Mesenchymal stem cell (in vitro differentiated cells and primary cell): ENCODE data around the gene SKI.

ENCODE experiments used
- DNase-seq: peaks from one replicate; pipeline ENCODE4 v3.0.0-alpha.2; 2013
- H2AFZ ChIP-seq: one replicate; pipeline ENCODE4 v1.6.1; 2013; ENCODE audit warnings: low read depth, mild to moderate bottlenecking, control low read depth, inconsistent platforms, low read length, moderate library complexity
- H2AK5ac ChIP-seq: 2 replicates; pipeline ENCODE4 v1.6.1; 2013; ENCODE audit warnings: low read length, moderate library complexity, mild to moderate bottlenecking, inconsistent platforms; ENCODE audit not compliant: severe bottlenecking
- H2BK120ac ChIP-seq: one replicate; pipeline ENCODE4 v1.6.1; 2013; ENCODE audit warnings: low read depth, mild to moderate bottlenecking, inconsistent platforms, low read length, moderate library complexity
- H2BK12ac ChIP-seq, 2 experiments: one replicate each; pipeline ENCODE4 v1.6.1; 2013; ENCODE audit warnings: inconsistent platforms in 2 of 2, low read length in 2 of 2, mild to moderate bottlenecking in 2 of 2, moderate library complexity in 2 of 2, control low read depth in 1 of 2
- H2BK15ac ChIP-seq: one replicate; pipeline ENCODE4 v1.6.1; 2013; ENCODE audit warnings: mild to moderate bottlenecking, low read depth, inconsistent platforms; ENCODE audit not compliant: poor library complexity, severe bottlenecking
- H2BK5ac ChIP-seq: 2 replicates; pipeline ENCODE4 v1.6.1; 2013; ENCODE audit warnings: low read depth, mild to moderate bottlenecking, low read length, control low read depth, inconsistent platforms; ENCODE audit not compliant: poor library complexity, severe bottlenecking
- H3K14ac ChIP-seq, 2 experiments: one replicate each; pipeline ENCODE4 v1.6.1; 2013; ENCODE audit warnings: inconsistent platforms in 2 of 2, low read length in 2 of 2, control low read depth in 1 of 2, mild to moderate bottlenecking in 1 of 2, moderate library complexity in 1 of 2
- H3K18ac ChIP-seq, 2 experiments: one replicate each; pipeline ENCODE4 v1.6.1; 2013; ENCODE audit warnings: inconsistent platforms in 2 of 2, low read length in 2 of 2, control low read depth in 1 of 2, low read depth in 1 of 2, mild to moderate bottlenecking in 1 of 2
- H3K23ac ChIP-seq, 2 experiments: one replicate each; pipeline ENCODE4 v1.6.1; 2013; ENCODE audit warnings: inconsistent platforms in 2 of 2, low read length in 2 of 2, mild to moderate bottlenecking in 2 of 2, moderate library complexity in 2 of 2, control low read depth in 1 of 2
- H3K27ac ChIP-seq: 2 replicates; pipeline ENCODE4 v1.5.1; 2013; ENCODE audit warnings: mild to moderate bottlenecking, moderate library complexity, low read length, control low read depth, inconsistent platforms; ENCODE audit not compliant: poor library complexity, severe bottlenecking
- H3K27me3 ChIP-seq, 2 experiments: 2 replicates each; pipeline versions ENCODE4 v1.6.1 to v1.7.0; 2013; ENCODE audit warnings: low read length in 2 of 2, mild to moderate bottlenecking in 2 of 2, moderate library complexity in 2 of 2, control low read depth in 1 of 2, inconsistent platforms in 1 of 2; ENCODE audit not compliant: control insufficient read depth in 1 of 2, insufficient read depth in 1 of 2
- H3K36me3 ChIP-seq, 2 experiments: 2 replicates each; pipeline versions ENCODE4 v1.6.1 to v1.7.0; 2013; ENCODE audit warnings: low read length in 2 of 2, control low read depth in 1 of 2, inconsistent platforms in 1 of 2, low read depth in 1 of 2, mild to moderate bottlenecking in 1 of 2; ENCODE audit not compliant: insufficient read depth in 2 of 2, control insufficient read depth in 1 of 2
- H3K4ac ChIP-seq, 2 experiments: one replicate each; pipeline ENCODE4 v1.6.1; 2013; ENCODE audit warnings: inconsistent platforms in 2 of 2, low read length in 2 of 2, mild to moderate bottlenecking in 2 of 2, moderate library complexity in 2 of 2, control low read depth in 1 of 2, low read depth in 1 of 2
- H3K4me1 ChIP-seq: 2 replicates; pipeline ENCODE4 v1.6.1; 2013; ENCODE audit warnings: low read depth, low read length, control low read depth; ENCODE audit not compliant: control insufficient read depth, insufficient read depth
- H3K4me2 ChIP-seq: 2 replicates; pipeline ENCODE4 v1.6.1; 2013; ENCODE audit warnings: low read length, mild to moderate bottlenecking, inconsistent platforms; ENCODE audit not compliant: poor library complexity, severe bottlenecking
- H3K4me3 ChIP-seq, 2 experiments: 2 replicates each; pipeline versions ENCODE4 v1.5.1 to v1.7.0; 2013; ENCODE audit warnings: low read length in 2 of 2, mild to moderate bottlenecking in 2 of 2, control low read depth in 1 of 2, low read depth in 1 of 2; ENCODE audit not compliant: insufficient read depth in 1 of 2
- H3K79me1 ChIP-seq: replicated peaks from 2 replicates; pipeline ENCODE4 v1.6.1; 2013; ENCODE audit warnings: mild to moderate bottlenecking, control low read depth, low read length, inconsistent platforms; ENCODE audit not compliant: poor library complexity, severe bottlenecking
- H3K9ac ChIP-seq: 2 replicates; pipeline ENCODE4 v1.7.0; 2013; ENCODE audit warnings: mild to moderate bottlenecking, low read length, moderate library complexity
- H3K9me3 ChIP-seq: 2 replicates; pipeline ENCODE4 v1.7.0; 2013; ENCODE audit warnings: mild to moderate bottlenecking, low read length; ENCODE audit not compliant: control insufficient read depth
- H4K8ac ChIP-seq: one replicate; pipeline ENCODE4 v1.6.1; 2013; ENCODE audit warnings: inconsistent platforms, mild to moderate bottlenecking, low read length, moderate library complexity
- H4K91ac ChIP-seq: one replicate; pipeline ENCODE4 v1.6.1; 2013; ENCODE audit warnings: mild to moderate bottlenecking, low read length, inconsistent platforms
- WGBS: methylation state at CpG from one replicate; pipeline ENCODE4 v1.1.7; 2013; ENCODE audit warnings: mixed read lengths; 5-methylcytosine and 5-hydroxymethylcytosine counted together

SKI gene

DNA sequence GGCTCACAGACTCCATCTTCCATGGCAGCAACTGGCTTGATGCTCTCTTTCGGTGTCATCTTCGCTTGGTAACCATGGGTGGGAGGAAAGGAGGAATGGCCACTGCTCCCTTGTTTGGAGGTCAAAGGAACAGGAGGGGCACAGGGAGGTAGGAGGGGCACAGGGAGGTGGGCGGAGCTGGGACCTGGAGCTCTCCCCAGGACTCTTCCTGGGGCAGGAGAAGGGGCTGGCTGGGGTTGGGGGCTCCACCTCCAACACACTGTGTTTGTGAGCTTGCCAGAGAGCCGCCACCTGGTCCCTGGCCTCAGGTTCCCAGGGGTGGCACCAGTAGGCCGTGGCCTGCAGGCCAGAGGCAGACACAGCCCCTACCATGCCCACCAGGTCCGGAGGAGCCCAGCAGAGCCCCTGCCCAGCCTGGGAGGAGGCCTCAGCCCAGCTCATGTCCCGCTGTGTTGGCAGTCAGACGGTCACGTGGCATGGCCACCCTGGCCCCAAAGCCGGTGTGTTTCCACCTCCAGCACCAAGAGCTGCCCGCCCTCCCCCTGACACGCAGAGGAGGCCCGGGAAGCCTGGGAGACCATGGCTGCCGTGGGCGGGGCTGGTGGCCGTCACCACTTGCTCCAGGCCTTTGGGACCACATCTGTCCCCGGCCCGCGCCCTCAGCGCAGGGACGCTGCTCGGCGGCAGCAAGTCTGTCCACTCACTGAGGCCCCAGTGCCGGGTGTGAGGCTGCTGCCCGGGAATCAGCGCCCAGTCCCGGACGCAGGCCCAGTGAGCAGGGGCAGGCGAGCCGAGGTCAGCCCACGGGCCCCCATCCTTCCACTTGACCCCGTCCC, 89.3 kb downstream of the SKI start:
- Histone ChIP-seq H3K23ac (no peak overlapping the region), H3K79me1 (peaks cover 8% of the 10 kb centered on the region), H3K27ac (no peak overlapping the region), H3K9me3 (no peaks in the 10 kb centered on the region), H3K18ac (peak overlapping the region in 1 of 2 experiments; percentile 64), H2BK15ac (no peak overlapping the region), H2BK12ac (peak overlapping the region; percentile 44 to 97), H3K4me3 (no peak overlapping the region), H2BK5ac (no peak overlapping the region), H2BK120ac (no peak overlapping the region), H3K36me3 (peaks cover 0 to 9% of the 10 kb centered on the region in 2 experiments), H3K4me2 (no peak overlapping the region), H3K9ac (no peak overlapping the region), H3K4me1 (peaks cover 80% of the 10 kb centered on the region), H2AFZ (no peak overlapping the region), H4K91ac (peak overlapping the region; percentile 44), H3K14ac (peak overlapping the region in 1 of 2 experiments; percentile 58), H4K8ac (peak overlapping the region; percentile 94), H3K27me3 (peaks cover 0 to 26% of the 10 kb centered on the region in 2 experiments), H3K4ac (peak overlapping the region in 1 of 2 experiments; percentile 62), H2AK5ac (peak overlapping the region; percentile 59)
- DNase-seq, result no peak
- 95% methylated on average over 30 of the region's 32 CpGs for WGBS

DNA sequence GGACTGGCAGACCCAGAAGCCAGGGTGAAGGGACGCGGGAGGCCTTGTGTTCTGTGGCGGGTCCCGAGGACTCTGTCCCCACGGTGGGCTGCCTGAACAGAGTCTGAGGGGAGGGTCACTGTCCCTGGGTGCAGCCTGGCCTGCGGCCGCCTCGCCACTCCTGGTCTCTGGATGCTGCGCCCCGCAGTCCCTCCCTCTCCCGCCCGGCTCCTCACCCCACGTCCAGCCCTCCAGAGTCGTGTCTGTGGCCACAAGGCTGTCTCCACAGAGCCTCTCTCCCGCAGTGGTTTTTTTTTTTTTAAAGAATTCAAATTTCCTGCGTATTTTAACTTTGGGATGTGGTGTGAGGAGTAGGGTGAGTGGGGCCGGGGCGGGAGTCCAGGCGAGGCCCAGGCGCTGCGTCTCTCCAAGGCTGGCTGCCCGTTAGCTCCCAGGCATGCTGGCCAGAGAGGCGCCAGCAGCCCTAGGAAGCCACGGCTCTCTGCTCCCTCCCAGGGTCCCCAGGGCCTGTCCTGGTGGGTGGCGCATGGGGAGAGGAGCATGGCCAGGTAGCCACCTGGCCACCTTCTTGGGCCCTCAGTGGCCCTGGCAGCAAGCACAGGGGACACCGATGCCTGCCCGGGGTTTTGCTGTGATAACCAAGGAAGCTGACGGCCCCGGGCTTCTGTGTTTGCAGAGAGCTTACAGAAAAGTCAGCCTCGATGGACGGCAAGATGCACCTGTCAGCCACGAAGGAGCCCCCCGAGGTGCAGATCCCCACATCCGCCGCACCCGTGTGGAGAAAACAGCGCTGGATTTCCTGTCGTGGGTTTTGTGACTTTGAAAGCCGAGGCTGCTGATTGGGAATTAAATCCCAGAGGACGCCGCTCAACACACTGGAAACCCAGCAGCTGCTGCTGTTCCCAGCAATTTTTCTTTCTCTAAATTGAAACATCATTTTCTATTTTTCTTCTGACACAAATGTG, 90.5 kb downstream of the SKI start:
- Histone ChIP-seq H4K91ac (peak overlapping the region; percentile 6), H3K9me3 (no peaks in the 10 kb centered on the region), H3K79me1 (peaks cover 2% of the 10 kb centered on the region), H2BK15ac (no peak overlapping the region), H2BK12ac (no peak overlapping the region), H3K36me3 (peaks cover 0 to 7% of the 10 kb centered on the region in 2 experiments), H2AK5ac (peak overlapping the region; percentile 70), H3K27me3 (peaks cover 0 to 36% of the 10 kb centered on the region in 2 experiments), H4K8ac (no peak overlapping the region), H3K23ac (no peak overlapping the region), H3K4me2 (no peak overlapping the region), H3K14ac (no peak overlapping the region), H3K18ac (no peak overlapping the region), H3K4me1 (peaks cover 80% of the 10 kb centered on the region), H2AFZ (no peak overlapping the region), H3K4ac (no peak overlapping the region), H3K27ac (no peak overlapping the region), H2BK5ac (no peak overlapping the region), H3K9ac (no peak overlapping the region), H2BK120ac (no peak overlapping the region), H3K4me3 (no peak overlapping the region)
- WGBS, result 88% methylated on average over 41 of the region's 41 CpGs
- no peak for DNase-seq

DNA sequence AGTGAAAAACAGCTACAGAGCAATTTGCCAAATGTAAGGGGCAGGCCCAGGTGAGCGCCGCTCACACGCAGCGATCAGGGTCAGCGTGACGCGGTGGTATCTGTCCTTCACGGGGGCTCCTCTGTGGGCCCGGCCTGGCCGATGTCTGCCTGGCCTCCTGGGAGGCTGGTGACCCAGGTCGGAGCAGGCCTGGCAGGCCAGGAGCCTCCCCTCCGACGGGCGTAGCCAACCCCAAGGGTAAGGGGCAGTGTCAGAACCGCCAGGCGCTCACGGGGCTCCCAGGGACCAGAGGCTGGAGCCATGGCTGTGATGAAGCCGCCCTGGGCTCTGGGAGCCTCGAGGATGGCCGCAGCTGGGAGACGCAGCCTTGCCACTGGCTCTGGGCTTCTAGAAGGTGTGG, 91.2 kb downstream of the SKI start:
- Histone ChIP-seq H3K9me3 (no peaks in the 10 kb centered on the region), H3K9ac (no peak overlapping the region), H3K23ac (no peak overlapping the region), H3K4ac (no peak overlapping the region), H3K36me3 (peaks cover 0 to 5% of the 10 kb centered on the region in 2 experiments), H2AK5ac (peak overlapping the region; percentile 47), H2BK120ac (no peak overlapping the region), H3K4me3 (no peak overlapping the region), H4K91ac (peak overlapping the region; percentile 8), H3K4me1 (peaks cover 77% of the 10 kb centered on the region), H3K18ac (no peak overlapping the region), H3K79me1 (no peaks in the 10 kb centered on the region), H2AFZ (no peak overlapping the region), H2BK15ac (peak overlapping the region; percentile 48), H4K8ac (no peak overlapping the region), H3K27me3 (peaks cover 0 to 42% of the 10 kb centered on the region in 2 experiments), H3K27ac (no peak overlapping the region), H2BK5ac (no peak overlapping the region), H2BK12ac (peak overlapping the region in 1 of 2 experiments; percentile 23), H3K4me2 (no peak overlapping the region), H3K14ac (no peak overlapping the region)
- 92% methylated on average over 21 of the region's 21 CpGs for WGBS
- DNase-seq, result no peak

DNA sequence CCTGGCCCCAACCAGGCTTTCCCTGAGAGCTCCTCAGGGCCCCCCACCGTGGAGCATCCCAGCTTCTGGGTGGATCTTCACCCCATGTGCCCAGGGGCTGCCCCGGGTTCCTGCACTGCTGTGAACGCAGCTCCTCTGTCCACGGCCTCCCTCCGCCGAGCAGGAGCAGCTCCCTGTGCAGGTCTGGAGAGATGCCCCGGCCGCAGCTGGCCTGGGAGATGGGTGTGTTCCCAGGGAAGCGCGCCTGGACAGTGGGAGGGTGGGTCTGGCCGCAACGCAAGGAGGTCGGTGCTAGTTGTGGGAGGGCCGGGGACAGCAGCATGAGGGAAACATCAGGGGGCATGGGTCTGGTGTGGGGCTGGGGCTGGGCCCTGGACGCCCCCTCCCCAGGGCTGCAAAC, 91.9 kb downstream of the SKI start:
- Histone ChIP-seq H3K36me3 (peaks cover 0 to 5% of the 10 kb centered on the region in 2 experiments), H4K8ac (no peak overlapping the region), H3K79me1 (no peaks in the 10 kb centered on the region), H2BK5ac (no peak overlapping the region), H3K27me3 (peaks cover 0 to 48% of the 10 kb centered on the region in 2 experiments), H2BK15ac (peak overlapping the region; percentile 1), H3K14ac (no peak overlapping the region), H3K18ac (no peak overlapping the region), H2BK12ac (no peak overlapping the region), H2AK5ac (peak overlapping the region; percentile 78), H3K23ac (no peak overlapping the region), H2AFZ (no peak overlapping the region), H3K9ac (no peak overlapping the region), H3K4ac (no peak overlapping the region), H3K4me3 (no peak overlapping the region), H3K4me1 (peaks cover 77% of the 10 kb centered on the region), H2BK120ac (no peak overlapping the region), H3K9me3 (no peaks in the 10 kb centered on the region), H4K91ac (peak overlapping the region; percentile 94), H3K27ac (no peak overlapping the region), H3K4me2 (no peak overlapping the region)
- no peak for DNase-seq
- 88% methylated on average over 15 of the region's 15 CpGs for WGBS
